ENCODE data around the gene GNAT1.

The GNAT1 gene

GRCh38 chr3:50171540-50172301, 19.7 kb upstream of the GNAT1 start:
- ChIA-PET POLR2A (no interaction called here), CTCF (no interaction called here)
- TF ChIP-seq TARDBP (IDR thresholded peaks at IDR 0.05) (no peak), LEF1 (IDR thresholded peaks at IDR 0.05; ENCODE audit: borderline replicate concordance) (no peak), PKNOX1 (IDR thresholded peaks at IDR 0.05) (no peak), FOXA1 (IDR thresholded peaks at IDR 0.05) (no peak)
- DNase-seq (ENCODE audit: extremely low spot score): no peak

- ChIA-PET CTCF (no interaction called here), POLR2A (interaction anchor here (1.2 kb wide), 1 partner anchor 15 kb away, joined by 4 read pairs; no protein-coding TSS in a partner anchor)
- DNase-seq (ENCODE audit: extremely low spot score): no peak
- no peak for TF ChIP-seq L3MBTL2 (conservative IDR thresholded peaks at IDR 0.05)
- TF ChIP-seq ARNT (IDR thresholded peaks at IDR 0.05): no peak
- no peak for TF ChIP-seq FOXM1 (IDR thresholded peaks at IDR 0.05; ENCODE audit: borderline replicate concordance)
- TF ChIP-seq NFRKB (IDR thresholded peaks at IDR 0.05): no peak
- TF ChIP-seq PKNOX1 (IDR thresholded peaks at IDR 0.05): no peak
- no peak for TF ChIP-seq ELF4 (IDR thresholded peaks at IDR 0.05)
- no peak for TF ChIP-seq CTBP1 (IDR thresholded peaks at IDR 0.05; ENCODE audit: borderline replicate concordance)
- no peak for TF ChIP-seq LEF1 (IDR thresholded peaks at IDR 0.05; ENCODE audit: borderline replicate concordance)
- TF ChIP-seq BHLHE40 (IDR thresholded peaks at IDR 0.05; ENCODE audit: borderline replicate concordance): no peak
- TF ChIP-seq HDGF (IDR thresholded peaks at IDR 0.05; ENCODE audit: borderline replicate concordance): no peak
- no peak for TF ChIP-seq SUZ12 (IDR thresholded peaks at IDR 0.05)
- TF ChIP-seq FOXK2 (IDR thresholded peaks at IDR 0.05): no peak
- no peak for TF ChIP-seq TARDBP (IDR thresholded peaks at IDR 0.05)
- TF ChIP-seq ZNF384 (IDR thresholded peaks at IDR 0.05): no peak
- TF ChIP-seq SP1 (IDR thresholded peaks at IDR 0.05): no peak
Measured at GRCh38 chr3:50172626-50173220, 18.7 kb upstream of the GNAT1 start.

GRCh38 chr3:50173685-50174516, 17.5 kb upstream of the GNAT1 start:
- ChIA-PET CTCF (no interaction called here), POLR2A (interaction anchor here (1.2 kb wide), 1 partner anchor 16 kb away, joined by 4 read pairs; no protein-coding TSS in a partner anchor)
- no peak for DNase-seq (ENCODE audit: extremely low spot score)
- TF ChIP-seq SP1 (IDR thresholded peaks at IDR 0.05) (no peak), L3MBTL2 (conservative IDR thresholded peaks at IDR 0.05) (no peak), BHLHE40 (IDR thresholded peaks at IDR 0.05; ENCODE audit: borderline replicate concordance) (no peak), ZNF384 (IDR thresholded peaks at IDR 0.05) (no peak), FOXM1 (IDR thresholded peaks at IDR 0.05; ENCODE audit: borderline replicate concordance) (no peak), TARDBP (IDR thresholded peaks at IDR 0.05) (no peak), SUZ12 (IDR thresholded peaks at IDR 0.05) (no peak), PKNOX1 (IDR thresholded peaks at IDR 0.05) (no peak), ARNT (IDR thresholded peaks at IDR 0.05) (no peak)

GRCh38 chr3:50174517-50174895, 16.9 kb upstream of the GNAT1 start:
- no peak for DNase-seq (ENCODE audit: extremely low spot score)
- ChIA-PET POLR2A (no interaction called here), CTCF (no interaction called here)
- no peak for TF ChIP-seq CTBP1 (IDR thresholded peaks at IDR 0.05; ENCODE audit: borderline replicate concordance)
- no peak for TF ChIP-seq ARNT (IDR thresholded peaks at IDR 0.05)
- TF ChIP-seq NFRKB (IDR thresholded peaks at IDR 0.05): no peak
- no peak for TF ChIP-seq SUZ12 (IDR thresholded peaks at IDR 0.05)
- TF ChIP-seq ZNF384 (IDR thresholded peaks at IDR 0.05): no peak
- TF ChIP-seq TARDBP (IDR thresholded peaks at IDR 0.05): no peak
- TF ChIP-seq ELF4 (IDR thresholded peaks at IDR 0.05): no peak
- TF ChIP-seq L3MBTL2 (conservative IDR thresholded peaks at IDR 0.05): no peak
- TF ChIP-seq PKNOX1 (IDR thresholded peaks at IDR 0.05): no peak
- TF ChIP-seq FOXA1 (IDR thresholded peaks at IDR 0.05): no peak

GRCh38 chr3:50174947-50175524, 16.4 kb upstream of the GNAT1 start:
- ChIA-PET POLR2A (no interaction called here), CTCF (no interaction called here)
- DNase-seq (ENCODE audit: extremely low spot score): no peak
- no peak for TF ChIP-seq LEF1 (IDR thresholded peaks at IDR 0.05; ENCODE audit: borderline replicate concordance)
- no peak for TF ChIP-seq ZNF384 (IDR thresholded peaks at IDR 0.05)
- TF ChIP-seq TARDBP (IDR thresholded peaks at IDR 0.05): no peak
- no peak for TF ChIP-seq BHLHE40 (IDR thresholded peaks at IDR 0.05; ENCODE audit: borderline replicate concordance)
- no peak for TF ChIP-seq CTBP1 (IDR thresholded peaks at IDR 0.05; ENCODE audit: borderline replicate concordance)
- TF ChIP-seq FOXM1 (IDR thresholded peaks at IDR 0.05; ENCODE audit: borderline replicate concordance): no peak
- TF ChIP-seq SUZ12 (IDR thresholded peaks at IDR 0.05): no peak
- TF ChIP-seq FOXK2 (IDR thresholded peaks at IDR 0.05): no peak
- TF ChIP-seq HDGF (IDR thresholded peaks at IDR 0.05; ENCODE audit: borderline replicate concordance): no peak
- no peak for TF ChIP-seq PKNOX1 (IDR thresholded peaks at IDR 0.05)
